22Rv1 (cell line): ENCODE data around the gene COMMD9.

Source experiments
- H3K27ac ChIP-seq: fragments of 450-650 bp; 2 replicates; pipeline ENCODE4 v1.5.1; 2017
- ZFX ChIP-seq: fragments of 450-650 bp; IDR thresholded peaks from 2 replicates; pipeline ENCODE4 v1.6.1; 2017; ENCODE audit warnings: antibody characterized with exemption, borderline replicate concordance
- TF ChIP-seq, protein P1 (sequence below): fragments of 450-650 bp; IDR thresholded peaks from 2 replicates; pipeline ENCODE4 v1.5.1; 2017; ENCODE audit warnings: mild to moderate bottlenecking

Gene COMMD9

DNA sequence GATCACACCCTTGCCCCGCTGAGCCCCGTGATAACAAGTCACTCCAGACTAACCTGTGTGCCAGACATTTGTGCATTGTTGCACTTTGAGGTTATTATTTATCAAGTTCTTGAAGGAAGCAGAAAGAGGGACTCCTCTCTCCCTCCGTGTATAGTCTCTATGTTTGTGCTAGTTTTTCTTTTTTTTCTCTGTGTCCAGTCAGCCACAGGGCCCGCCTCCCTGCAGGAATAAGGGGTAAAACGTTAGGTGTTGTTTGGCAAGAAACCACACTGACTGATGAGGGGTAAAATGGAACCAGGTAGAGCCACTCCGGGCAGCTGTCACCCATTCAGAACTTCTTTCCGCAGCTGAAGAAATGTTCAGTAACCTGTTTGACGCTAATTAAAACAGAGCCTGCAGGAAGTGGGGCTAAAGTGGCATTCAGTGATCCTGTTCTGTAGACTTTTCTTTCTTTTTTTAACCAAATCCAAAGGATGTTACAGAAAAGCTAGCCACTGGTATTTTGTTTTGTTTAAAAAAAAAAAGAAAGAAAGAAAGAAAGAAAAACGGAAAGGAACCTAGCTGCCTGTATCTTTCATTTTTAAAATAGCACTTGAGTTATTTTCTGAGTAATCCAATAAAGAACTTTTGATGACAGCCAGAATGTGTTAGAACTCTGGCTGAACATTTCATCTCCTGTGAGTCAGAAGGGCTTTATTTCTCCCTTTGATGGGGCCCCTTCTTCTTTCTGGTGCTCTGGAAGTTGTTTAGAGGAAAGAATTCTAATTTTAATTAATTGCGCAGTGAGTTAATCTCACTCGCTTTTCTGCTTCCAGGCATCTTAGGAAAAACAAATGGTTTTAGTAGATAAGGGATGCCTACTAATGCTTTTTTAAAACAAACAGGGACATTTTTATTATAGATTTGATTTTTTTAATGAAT lies 58.2 kb downstream of the COMMD9 start:
- H3K27ac ChIP-seq: no peak overlapping the region
- TF ChIP-seq, protein P1, sequence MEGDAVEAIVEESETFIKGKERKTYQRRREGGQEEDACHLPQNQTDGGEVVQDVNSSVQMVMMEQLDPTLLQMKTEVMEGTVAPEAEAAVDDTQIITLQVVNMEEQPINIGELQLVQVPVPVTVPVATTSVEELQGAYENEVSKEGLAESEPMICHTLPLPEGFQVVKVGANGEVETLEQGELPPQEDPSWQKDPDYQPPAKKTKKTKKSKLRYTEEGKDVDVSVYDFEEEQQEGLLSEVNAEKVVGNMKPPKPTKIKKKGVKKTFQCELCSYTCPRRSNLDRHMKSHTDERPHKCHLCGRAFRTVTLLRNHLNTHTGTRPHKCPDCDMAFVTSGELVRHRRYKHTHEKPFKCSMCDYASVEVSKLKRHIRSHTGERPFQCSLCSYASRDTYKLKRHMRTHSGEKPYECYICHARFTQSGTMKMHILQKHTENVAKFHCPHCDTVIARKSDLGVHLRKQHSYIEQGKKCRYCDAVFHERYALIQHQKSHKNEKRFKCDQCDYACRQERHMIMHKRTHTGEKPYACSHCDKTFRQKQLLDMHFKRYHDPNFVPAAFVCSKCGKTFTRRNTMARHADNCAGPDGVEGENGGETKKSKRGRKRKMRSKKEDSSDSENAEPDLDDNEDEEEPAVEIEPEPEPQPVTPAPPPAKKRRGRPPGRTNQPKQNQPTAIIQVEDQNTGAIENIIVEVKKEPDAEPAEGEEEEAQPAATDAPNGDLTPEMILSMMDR: no peak
- no peak for TF ChIP-seq ZFX

DNA sequence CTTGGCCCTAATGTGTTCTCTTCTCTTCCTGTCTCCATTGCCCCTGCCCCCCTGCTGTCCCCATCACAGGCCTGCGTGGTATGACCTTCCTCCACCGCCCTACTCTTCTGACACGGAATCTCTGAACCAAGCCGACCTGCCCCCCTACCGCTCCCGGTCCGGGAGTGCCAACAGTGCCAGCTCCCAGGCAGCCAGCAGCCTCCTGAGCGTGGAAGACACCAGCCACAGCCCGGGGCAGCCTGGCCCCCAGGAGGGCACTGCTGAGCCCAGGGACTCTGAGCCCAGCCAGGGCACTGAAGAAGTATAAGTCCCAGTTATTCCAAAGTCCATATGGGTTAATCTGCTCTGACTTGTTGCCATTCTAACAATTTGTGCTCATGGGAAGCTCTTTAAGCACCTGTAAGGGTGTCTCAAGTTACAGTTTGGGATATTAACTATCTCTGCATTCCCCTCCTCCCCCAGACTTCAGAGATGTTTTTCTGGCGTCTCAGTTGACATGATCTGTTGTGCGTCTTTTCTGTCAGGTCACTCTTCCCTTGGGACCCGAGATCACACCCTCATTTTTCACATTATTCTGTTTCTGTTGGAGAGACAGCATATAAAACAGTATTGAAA lies 60.0 kb downstream of the COMMD9 start:
- no peak for TF ChIP-seq ZFX
- TF ChIP-seq, protein P1: no peak
- H3K27ac ChIP-seq: no peak overlapping the region

DNA sequence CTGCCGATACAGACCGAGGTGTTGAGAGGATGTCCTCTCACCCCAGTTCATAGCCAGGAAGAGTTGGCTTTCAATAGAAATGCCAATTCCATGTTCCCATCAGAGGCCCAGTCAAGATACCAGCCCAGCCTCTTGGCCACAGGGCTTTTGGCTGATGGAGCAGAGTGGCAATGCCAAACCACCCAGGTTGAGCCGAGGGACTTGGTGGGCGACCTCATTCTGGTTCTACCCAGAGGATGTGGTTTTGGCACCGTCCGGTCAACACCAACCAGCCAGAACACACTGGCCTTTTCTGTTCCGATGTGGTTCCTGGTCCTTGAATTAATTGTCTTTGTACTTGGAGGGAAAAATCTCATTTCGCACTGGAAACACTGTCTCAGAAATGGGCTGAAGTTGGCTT lies 60.5 kb downstream of the COMMD9 start:
- H3K27ac ChIP-seq: no peak overlapping the region
- TF ChIP-seq, protein P1: no peak
- TF ChIP-seq ZFX: no peak

DNA sequence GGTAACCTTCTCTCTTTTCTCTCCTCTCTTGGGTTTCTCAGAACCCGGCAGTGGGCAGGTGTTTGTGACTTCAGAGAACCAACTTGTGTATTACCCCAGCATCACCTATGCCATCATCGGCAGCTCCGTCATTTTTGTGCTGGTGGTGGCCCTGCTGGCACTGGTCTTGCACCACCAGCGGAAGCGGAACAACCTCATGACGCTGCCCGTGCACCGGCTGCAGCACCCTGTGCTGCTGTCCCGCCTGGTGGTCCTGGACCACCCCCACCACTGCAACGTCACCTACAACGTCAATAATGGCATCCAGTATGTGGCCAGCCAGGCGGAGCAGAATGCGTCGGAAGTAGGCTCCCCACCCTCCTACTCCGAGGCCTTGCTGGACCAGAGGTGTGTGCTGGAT lies 62.2 kb downstream of the COMMD9 start:
- TF ChIP-seq, protein P1: no peak
- no peak for TF ChIP-seq ZFX

DNA sequence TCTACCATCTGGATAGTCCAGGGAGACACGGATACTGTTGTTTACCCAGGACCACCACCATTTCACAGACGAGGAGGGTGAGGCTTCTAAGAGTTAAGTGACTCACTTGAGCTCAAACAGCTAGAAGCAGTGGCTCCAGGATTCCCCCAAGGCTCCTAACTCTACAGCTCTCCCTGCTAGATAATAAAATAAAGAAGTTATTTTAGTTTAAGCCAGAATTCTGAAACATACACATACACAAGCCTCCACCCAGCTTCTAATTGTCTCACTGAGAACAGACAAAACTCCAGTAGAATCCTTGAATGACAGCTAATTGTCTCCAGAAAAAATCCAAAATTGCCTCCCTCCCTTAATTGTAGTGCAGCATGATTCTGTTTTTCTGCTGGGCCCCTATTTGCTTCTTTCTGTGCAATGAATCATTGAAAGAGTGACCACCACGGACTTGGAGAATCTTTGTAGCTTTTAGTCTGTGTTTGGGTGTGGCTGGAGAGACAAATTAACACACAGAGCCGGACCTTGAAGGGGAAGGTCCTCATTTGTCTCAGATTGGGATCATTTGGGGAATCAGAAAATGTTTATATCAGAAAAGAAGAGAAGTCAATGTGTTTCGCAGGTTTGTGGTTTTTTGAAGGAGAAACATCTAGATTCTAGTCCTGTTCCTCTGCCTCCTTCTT lies 64.9 kb downstream of the COMMD9 start:
- TF ChIP-seq, protein P1: no peak
- H3K27ac ChIP-seq: no peak overlapping the region

More for the DNA sequence above, 62.2 kb downstream of the COMMD9 start:
- no peak overlapping the region for H3K27ac ChIP-seq

DNA sequence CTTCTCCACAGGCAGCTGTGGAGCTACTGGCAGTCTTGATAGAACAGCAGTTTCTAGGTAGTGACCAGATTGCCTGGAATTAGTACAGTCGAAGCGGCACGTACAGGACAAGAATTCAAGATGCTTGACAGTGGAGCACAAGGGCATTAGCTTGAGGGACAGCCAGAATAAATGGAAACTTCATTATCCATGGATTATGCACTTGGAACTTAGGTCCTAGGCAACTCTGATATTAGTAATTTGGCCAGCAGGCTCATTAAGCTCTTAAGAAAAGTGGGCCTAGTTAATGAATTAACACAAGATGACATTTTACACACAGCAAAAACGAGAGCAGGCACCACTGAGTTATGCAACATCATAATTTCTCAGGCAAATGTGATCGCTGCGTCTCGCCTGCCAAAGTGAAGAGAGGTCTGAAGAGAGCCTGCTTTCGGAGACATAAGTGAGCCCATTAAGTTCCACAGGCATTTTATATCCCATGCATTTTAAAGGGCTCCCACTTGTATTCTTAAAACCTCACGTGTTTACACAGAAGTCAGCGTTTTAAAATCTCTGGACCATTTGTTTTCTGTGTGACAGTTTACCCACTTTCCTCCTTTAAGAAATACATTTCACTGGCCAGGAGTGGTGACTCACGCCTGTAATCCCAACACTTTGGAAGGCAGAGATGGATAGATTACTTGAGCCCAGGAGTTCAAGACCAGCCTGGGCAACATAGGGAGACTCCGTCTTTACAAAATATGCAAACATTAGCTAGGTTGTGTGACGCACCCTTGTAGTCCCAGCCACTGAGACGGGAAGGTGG lies 66.2 kb downstream of the COMMD9 start:
- no peak overlapping the region for H3K27ac ChIP-seq
- TF ChIP-seq ZFX: no peak
- TF ChIP-seq, protein P1: no peak
